ENCODE measurements around the gene PARP8.
"Not testable (repeated sequence)": the region's sequence is repeated elsewhere in the genome, so short reads cannot be mapped to it uniquely, and the experiment has no call there.

PARP8 gene

DNA sequence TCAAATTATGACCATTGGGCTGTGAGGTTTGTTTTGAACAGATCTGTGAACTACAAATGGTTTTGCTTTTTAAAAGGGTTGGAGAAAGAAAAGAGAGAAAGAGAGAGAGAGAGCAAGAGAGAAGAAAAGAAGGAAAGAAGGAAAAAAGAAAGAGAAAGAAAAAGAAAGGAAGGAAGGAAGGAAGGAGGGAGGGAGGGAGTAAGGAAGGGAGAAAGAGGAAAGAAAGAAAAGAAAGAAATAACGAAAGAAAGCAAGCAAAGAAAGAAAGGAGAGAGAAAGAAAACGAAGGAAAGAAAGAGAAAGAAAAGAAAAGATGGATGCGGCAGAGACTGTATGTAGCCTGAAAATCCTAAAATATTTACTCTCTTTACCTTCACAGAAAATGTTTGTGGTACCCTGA, 104.0 kb downstream of the PARP8 start:
- Histone ChIP-seq H3K27ac (ENCODE audit: low read depth, low read length) (no peak overlapping the region), H3K9ac (ENCODE audit: low read depth, low read length) (no peak overlapping the region), H3K36me3 (ENCODE audit: control insufficient read depth, insufficient read depth, low read length) (peaks cover 14% of the 10 kb centered on the region; the same call in 1 of the 2 replicates), H3K27me3 (ENCODE audit: control insufficient read depth, insufficient read depth, low read length) (no peaks in the 10 kb centered on the region), H3K4me3 (ENCODE audit: low read depth, low read length) (no peak overlapping the region), H3K4me1 (ENCODE audit: control insufficient read depth, insufficient read depth, low read length) (peaks cover 6% of the 10 kb centered on the region; the same call in 1 of the 2 replicates), H3K9me3 (ENCODE audit: control insufficient read depth, insufficient read depth, low read length) (peaks cover 15% of the 10 kb centered on the region)

DNA sequence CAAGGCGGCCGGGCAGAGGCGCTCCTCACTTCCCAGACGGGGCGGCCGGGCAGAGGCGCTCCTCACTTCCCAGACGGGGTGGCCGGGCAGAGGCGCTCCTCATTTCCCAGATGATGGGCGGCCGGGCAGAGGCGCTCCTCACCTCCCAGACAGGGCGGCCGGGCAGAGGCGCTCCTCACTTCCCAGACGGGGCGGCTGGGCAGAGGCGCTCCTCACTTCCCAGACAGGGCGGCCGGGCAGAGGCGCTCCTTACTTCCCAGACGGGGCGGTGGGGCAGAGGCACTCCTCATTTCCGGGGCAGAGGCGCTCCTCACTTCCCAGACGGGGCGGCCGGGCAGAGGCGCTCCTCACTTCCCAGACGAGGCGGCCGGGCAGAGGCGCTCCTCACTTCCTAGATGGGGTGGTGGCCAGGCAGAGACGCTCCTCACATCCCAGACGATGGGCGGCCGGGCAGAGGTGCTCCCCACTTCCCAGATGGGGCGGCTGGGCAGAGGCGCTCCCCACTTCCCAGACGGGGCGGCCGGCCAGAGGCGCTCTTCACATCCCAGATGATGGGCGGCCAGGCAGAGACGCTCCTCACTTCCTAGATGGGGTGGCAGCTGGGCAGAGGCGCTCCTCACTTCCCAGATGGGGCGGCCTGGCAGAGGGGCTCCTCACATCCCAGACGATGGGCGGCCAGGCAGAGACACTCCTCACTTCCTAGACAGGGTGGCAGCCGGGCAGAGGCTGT, 108.2 kb downstream of the PARP8 start:
- H3K27me3 ChIP-seq (ENCODE audit: control insufficient read depth, insufficient read depth, low read length); H3K4me3 ChIP-seq (ENCODE audit: low read depth, low read length); H3K4me1 ChIP-seq (ENCODE audit: control insufficient read depth, insufficient read depth, low read length); H3K27ac ChIP-seq (ENCODE audit: low read depth, low read length); H3K9ac ChIP-seq (ENCODE audit: low read depth, low read length): not testable (repeated sequence)
- Histone ChIP-seq H3K36me3 (ENCODE audit: control insufficient read depth, insufficient read depth, low read length) (peaks cover 17% of the 10 kb centered on the region; the same call in 1 of the 2 replicates), H3K9me3 (ENCODE audit: control insufficient read depth, insufficient read depth, low read length) (peaks cover 15% of the 10 kb centered on the region)

DNA sequence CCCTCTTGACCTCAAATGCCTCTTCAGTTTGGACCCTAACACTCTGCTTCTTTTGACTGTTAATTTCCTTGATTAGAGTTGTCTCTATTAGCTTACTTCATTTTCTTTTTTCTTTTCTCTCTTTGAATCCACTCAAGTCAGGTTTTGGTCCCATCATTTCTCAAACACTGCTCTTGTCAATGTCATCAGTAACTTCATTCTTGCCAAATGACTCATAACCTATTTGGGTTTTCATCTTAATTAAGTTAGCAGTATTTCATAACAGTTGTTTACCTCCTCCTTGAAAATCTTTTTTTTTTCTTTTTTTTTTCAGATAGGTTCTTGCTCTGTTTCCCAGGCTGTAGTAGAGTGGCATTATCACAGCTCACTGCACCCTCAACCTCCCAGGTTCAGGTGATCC, 119.6 kb downstream of the PARP8 start:
- Histone ChIP-seq H3K36me3 (ENCODE audit: control insufficient read depth, insufficient read depth, low read length) (peaks cover 15% of the 10 kb centered on the region), H3K4me3 (ENCODE audit: low read depth, low read length) (no peak overlapping the region)

DNA sequence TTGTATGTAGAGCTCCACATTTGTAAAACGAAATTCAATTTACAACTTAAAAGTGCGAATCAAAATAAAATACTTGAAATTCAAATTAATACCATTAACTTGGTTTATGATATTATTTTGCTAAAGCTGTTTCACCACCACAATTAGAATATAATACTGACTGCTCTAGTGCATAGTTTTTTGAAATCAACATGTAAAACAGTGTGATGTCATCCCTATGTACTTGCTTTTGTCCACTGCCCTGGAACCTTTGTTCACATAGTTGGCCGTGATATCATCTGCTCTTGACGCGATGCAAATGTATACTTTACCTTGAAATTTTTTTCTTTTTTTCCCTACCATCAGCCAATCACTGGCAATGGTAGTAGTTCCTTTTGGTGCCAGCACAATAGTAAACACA, 125.4 kb downstream of the PARP8 start:
- Histone ChIP-seq H3K27me3 (ENCODE audit: control insufficient read depth, insufficient read depth, low read length) (no peaks in the 10 kb centered on the region), H3K9me3 (ENCODE audit: control insufficient read depth, insufficient read depth, low read length) (no peaks in the 10 kb centered on the region), H3K9ac (ENCODE audit: low read depth, low read length) (no peak overlapping the region), H3K4me3 (ENCODE audit: low read depth, low read length) (no peak overlapping the region), H3K4me1 (ENCODE audit: control insufficient read depth, insufficient read depth, low read length) (no peaks in the 10 kb centered on the region), H3K27ac (ENCODE audit: low read depth, low read length) (no peak overlapping the region), H3K36me3 (ENCODE audit: control insufficient read depth, insufficient read depth, low read length) (peaks cover 22% of the 10 kb centered on the region)

More for the DNA sequence above, 119.6 kb downstream of the PARP8 start:
- no peaks in the 10 kb centered on the region for H3K27me3 ChIP-seq (ENCODE audit: control insufficient read depth, insufficient read depth, low read length)
- H3K9ac ChIP-seq (ENCODE audit: low read depth, low read length): no peak overlapping the region
- H3K9me3 ChIP-seq (ENCODE audit: control insufficient read depth, insufficient read depth, low read length): no peaks in the 10 kb centered on the region
- H3K4me1 ChIP-seq (ENCODE audit: control insufficient read depth, insufficient read depth, low read length): no peaks in the 10 kb centered on the region
- no peak overlapping the region for H3K27ac ChIP-seq (ENCODE audit: low read depth, low read length)

DNA sequence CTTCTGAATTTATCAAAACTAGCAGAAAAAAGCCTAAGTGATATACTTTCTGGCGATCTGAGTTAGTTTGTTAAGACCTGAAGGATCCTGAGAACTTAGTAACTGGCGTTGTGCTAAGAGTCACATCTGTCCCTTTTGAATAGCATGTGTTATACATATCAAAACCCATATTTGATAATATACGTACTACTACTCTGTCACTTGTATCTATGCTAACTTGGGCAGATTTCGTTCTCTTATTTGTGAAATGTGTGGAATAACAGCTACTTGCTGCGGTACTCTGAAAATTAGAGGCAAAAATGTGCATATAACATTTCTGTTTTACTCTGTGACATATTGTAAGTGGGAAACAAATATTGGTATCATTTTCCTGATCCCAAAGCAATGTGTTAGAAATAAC, 126.4 kb downstream of the PARP8 start:
- Histone ChIP-seq H3K27me3 (ENCODE audit: control insufficient read depth, insufficient read depth, low read length) (no peaks in the 10 kb centered on the region), H3K4me1 (ENCODE audit: control insufficient read depth, insufficient read depth, low read length) (no peaks in the 10 kb centered on the region), H3K27ac (ENCODE audit: low read depth, low read length) (no peak overlapping the region), H3K36me3 (ENCODE audit: control insufficient read depth, insufficient read depth, low read length) (peaks cover 22% of the 10 kb centered on the region), H3K4me3 (ENCODE audit: low read depth, low read length) (no peak overlapping the region), H3K9me3 (ENCODE audit: control insufficient read depth, insufficient read depth, low read length) (no peaks in the 10 kb centered on the region), H3K9ac (ENCODE audit: low read depth, low read length) (no peak overlapping the region)

DNA sequence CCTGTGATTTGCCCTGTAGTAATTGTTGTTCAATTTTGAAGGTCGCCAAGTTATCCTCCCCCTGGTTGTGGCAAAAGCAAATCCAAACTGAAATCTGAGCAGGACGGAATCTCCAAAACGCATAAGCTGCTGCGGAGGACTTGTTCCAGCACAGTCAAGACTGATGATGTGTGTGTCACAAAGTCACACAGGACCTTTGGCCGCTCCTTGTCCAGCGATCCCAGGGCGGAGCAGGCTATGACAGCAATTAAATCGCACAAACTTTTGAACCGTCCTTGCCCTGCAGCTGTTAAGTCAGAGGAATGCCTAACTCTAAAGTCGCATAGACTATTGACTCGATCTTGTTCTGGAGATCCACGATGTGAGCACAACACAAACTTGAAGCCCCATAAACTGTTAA, 128.4 kb downstream of the PARP8 start:
- Histone ChIP-seq H3K27ac (ENCODE audit: low read depth, low read length) (no peak overlapping the region), H3K9me3 (ENCODE audit: control insufficient read depth, insufficient read depth, low read length) (no peaks in the 10 kb centered on the region), H3K4me3 (ENCODE audit: low read depth, low read length) (no peak overlapping the region), H3K36me3 (ENCODE audit: control insufficient read depth, insufficient read depth, low read length) (peaks cover 11% of the 10 kb centered on the region), H3K9ac (ENCODE audit: low read depth, low read length) (no peak overlapping the region), H3K4me1 (ENCODE audit: control insufficient read depth, insufficient read depth, low read length) (no peaks in the 10 kb centered on the region), H3K27me3 (ENCODE audit: control insufficient read depth, insufficient read depth, low read length) (no peaks in the 10 kb centered on the region)

DNA sequence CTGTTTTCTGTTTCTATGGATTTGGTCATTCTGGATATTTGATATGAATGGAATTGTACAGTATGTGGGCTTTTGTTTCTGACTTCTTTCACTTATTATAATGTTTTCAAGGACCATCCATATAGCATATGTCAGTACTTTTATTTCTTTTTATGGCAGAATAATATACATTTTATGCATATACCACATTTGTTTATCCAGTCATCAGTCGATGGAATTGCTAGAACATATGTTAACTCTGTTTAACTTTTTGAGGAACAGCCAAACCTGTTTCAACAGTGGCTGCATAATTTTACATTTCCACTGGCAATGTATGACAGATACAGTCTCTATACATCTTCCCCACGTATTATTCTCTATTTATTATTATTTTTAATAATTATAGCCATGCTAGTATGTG, 131.6 kb downstream of the PARP8 start:
- H3K36me3 ChIP-seq (ENCODE audit: control insufficient read depth, insufficient read depth, low read length): peaks cover 8% of the 10 kb centered on the region

DNA sequence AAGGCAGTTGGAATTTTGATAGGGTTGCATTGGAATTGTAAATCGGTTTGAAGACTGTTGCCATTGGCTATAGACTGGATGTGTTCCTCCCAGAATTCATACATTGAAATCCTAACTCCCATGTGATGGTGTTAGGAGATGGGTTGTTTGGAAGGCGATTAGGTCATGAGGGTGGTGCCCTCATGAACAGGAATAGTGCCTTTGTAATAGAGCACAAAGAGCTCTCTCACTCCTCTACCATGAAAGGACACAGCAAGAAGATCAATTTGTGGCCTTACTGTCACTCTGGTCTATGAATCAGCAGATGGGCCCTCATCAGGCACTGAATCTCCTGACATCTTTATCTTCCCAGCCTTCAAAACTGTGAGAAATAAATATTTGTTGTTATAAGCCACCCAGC, 133.2 kb downstream of the PARP8 start:
- Histone ChIP-seq H3K36me3 (ENCODE audit: control insufficient read depth, insufficient read depth, low read length) (peaks cover 7% of the 10 kb centered on the region), H3K9ac (ENCODE audit: low read depth, low read length) (no peak overlapping the region), H3K27me3 (ENCODE audit: control insufficient read depth, insufficient read depth, low read length) (no peaks in the 10 kb centered on the region), H3K27ac (ENCODE audit: low read depth, low read length) (no peak overlapping the region), H3K4me3 (ENCODE audit: low read depth, low read length) (no peak overlapping the region), H3K4me1 (ENCODE audit: control insufficient read depth, insufficient read depth, low read length) (no peaks in the 10 kb centered on the region), H3K9me3 (ENCODE audit: control insufficient read depth, insufficient read depth, low read length) (no peaks in the 10 kb centered on the region)

More for the DNA sequence above, 131.6 kb downstream of the PARP8 start:
- H3K4me3 ChIP-seq (ENCODE audit: low read depth, low read length): no peak overlapping the region
- H3K9me3 ChIP-seq (ENCODE audit: control insufficient read depth, insufficient read depth, low read length): no peaks in the 10 kb centered on the region
- H3K27me3 ChIP-seq (ENCODE audit: control insufficient read depth, insufficient read depth, low read length): no peaks in the 10 kb centered on the region
- no peak overlapping the region for H3K9ac ChIP-seq (ENCODE audit: low read depth, low read length)
- no peaks in the 10 kb centered on the region for H3K4me1 ChIP-seq (ENCODE audit: control insufficient read depth, insufficient read depth, low read length)
- no peak overlapping the region for H3K27ac ChIP-seq (ENCODE audit: low read depth, low read length)

DNA sequence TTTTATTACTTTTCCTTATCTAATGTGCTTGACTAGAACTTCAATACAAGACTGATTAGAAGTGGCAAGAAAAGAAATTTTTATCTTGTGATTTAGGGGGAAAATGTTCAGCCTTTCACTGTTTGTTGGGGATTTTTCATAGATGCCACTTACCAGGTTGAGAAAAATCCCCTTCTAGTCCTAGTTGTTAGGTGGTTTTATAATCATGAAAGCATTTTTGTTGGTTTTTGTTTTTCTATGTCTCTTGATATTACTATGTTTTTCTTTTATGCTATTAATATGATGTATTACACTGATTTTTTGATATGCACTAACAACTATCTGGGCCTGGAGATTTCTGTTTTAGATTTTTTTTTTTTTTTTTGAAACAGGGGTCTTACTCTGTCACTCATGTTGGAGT, 134.0 kb downstream of the PARP8 start:
- Histone ChIP-seq H3K9ac (ENCODE audit: low read depth, low read length) (no peak overlapping the region), H3K9me3 (ENCODE audit: control insufficient read depth, insufficient read depth, low read length) (no peaks in the 10 kb centered on the region), H3K4me3 (ENCODE audit: low read depth, low read length) (no peak overlapping the region), H3K27me3 (ENCODE audit: control insufficient read depth, insufficient read depth, low read length) (no peaks in the 10 kb centered on the region), H3K36me3 (ENCODE audit: control insufficient read depth, insufficient read depth, low read length) (no peaks in the 10 kb centered on the region; the same call in 1 of the 2 replicates), H3K4me1 (ENCODE audit: control insufficient read depth, insufficient read depth, low read length) (no peaks in the 10 kb centered on the region), H3K27ac (ENCODE audit: low read depth, low read length) (no peak overlapping the region)

DNA sequence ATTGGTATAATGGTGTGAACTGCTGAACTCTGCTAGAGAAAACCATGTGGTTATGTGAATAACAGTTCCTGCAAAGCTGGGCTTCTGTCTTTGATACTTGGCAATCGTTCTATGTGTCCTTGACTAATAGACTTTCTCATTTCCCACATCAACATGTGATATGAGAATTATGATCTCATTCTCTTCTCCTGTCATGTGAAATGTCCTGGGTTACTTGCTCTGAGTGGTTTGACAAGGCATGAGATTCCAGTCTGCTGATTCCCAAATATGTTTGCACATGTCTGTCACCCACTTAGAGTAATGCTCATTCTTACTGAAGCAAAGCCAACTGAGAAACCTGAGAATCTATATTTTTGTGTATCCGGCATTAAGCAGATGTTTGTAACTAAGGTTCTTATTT, 141.2 kb downstream of the PARP8 start:
- H3K27me3 ChIP-seq (ENCODE audit: control insufficient read depth, insufficient read depth, low read length): no peaks in the 10 kb centered on the region
- H3K9me3 ChIP-seq (ENCODE audit: control insufficient read depth, insufficient read depth, low read length): no peaks in the 10 kb centered on the region
- H3K9ac ChIP-seq (ENCODE audit: low read depth, low read length): no peak overlapping the region
- H3K36me3 ChIP-seq (ENCODE audit: control insufficient read depth, insufficient read depth, low read length): no peaks in the 10 kb centered on the region; the same call in 1 of the 2 replicates
- H3K27ac ChIP-seq (ENCODE audit: low read depth, low read length): no peak overlapping the region
- no peak overlapping the region for H3K4me3 ChIP-seq (ENCODE audit: low read depth, low read length)
- H3K4me1 ChIP-seq (ENCODE audit: control insufficient read depth, insufficient read depth, low read length): no peaks in the 10 kb centered on the region

DNA sequence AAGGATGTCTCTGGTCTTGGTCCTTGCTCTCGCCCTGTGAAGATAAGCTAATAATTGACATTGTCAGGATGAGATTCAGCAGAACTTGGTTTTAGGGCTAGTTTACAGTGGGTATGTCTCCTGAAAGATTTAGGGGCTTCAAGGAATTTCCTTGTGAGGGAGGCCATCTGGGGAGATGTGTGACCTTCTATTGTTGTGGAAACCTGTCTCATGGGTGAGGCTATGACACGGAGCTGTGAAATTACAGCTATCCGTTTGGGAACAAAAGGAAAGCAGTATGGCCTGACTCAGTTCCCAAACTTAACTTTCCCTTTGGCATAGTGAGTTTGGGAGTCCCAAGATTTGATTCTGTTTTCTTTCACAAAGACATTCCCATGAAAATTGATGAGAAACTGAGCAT, 142.0 kb downstream of the PARP8 start:
- Histone ChIP-seq H3K9me3 (ENCODE audit: control insufficient read depth, insufficient read depth, low read length) (no peaks in the 10 kb centered on the region), H3K4me3 (ENCODE audit: low read depth, low read length) (no peak overlapping the region), H3K27ac (ENCODE audit: low read depth, low read length) (peak overlapping the region; percentile 21), H3K27me3 (ENCODE audit: control insufficient read depth, insufficient read depth, low read length) (no peaks in the 10 kb centered on the region), H3K36me3 (ENCODE audit: control insufficient read depth, insufficient read depth, low read length) (no peaks in the 10 kb centered on the region), H3K4me1 (ENCODE audit: control insufficient read depth, insufficient read depth, low read length) (no peaks in the 10 kb centered on the region), H3K9ac (ENCODE audit: low read depth, low read length) (no peak overlapping the region)
